GM12892 (cell line): ENCODE results near the gene PISD.

Source experiments
- POLR2A ChIP-seq: IDR thresholded peaks from 2 replicates; pipeline ENCODE4 v1.6.1; 2011; ENCODE audit warnings: low read depth, low read length, control low read depth
- POLR2AphosphoS5 ChIP-seq: IDR thresholded peaks from 2 replicates; pipeline ENCODE4 v1.6.1; 2011; ENCODE audit warnings: low read depth, low read length, control low read depth
- TAF1 ChIP-seq: IDR thresholded peaks from 2 replicates; pipeline ENCODE4 v1.6.1; 2011; ENCODE audit warnings: low read depth, mild to moderate bottlenecking, control low read depth, low read length, borderline replicate concordance

- TF ChIP-seq POLR2A (no peak), POLR2AphosphoS5 (no peak), TAF1 (no peak)
These were observed 26.2 kb downstream of the PISD start for GRCh38 chr22:31635638-31636306.
